ENCODE measurements around the gene MYO3A.

- no peak for TF ChIP-seq EZH2 (IDR thresholded peaks at IDR 0.05; ENCODE audit: borderline replicate concordance, insufficient read depth, low read depth, low read length, poor library complexity, severe bottlenecking)
- TF ChIP-seq, protein P1, sequence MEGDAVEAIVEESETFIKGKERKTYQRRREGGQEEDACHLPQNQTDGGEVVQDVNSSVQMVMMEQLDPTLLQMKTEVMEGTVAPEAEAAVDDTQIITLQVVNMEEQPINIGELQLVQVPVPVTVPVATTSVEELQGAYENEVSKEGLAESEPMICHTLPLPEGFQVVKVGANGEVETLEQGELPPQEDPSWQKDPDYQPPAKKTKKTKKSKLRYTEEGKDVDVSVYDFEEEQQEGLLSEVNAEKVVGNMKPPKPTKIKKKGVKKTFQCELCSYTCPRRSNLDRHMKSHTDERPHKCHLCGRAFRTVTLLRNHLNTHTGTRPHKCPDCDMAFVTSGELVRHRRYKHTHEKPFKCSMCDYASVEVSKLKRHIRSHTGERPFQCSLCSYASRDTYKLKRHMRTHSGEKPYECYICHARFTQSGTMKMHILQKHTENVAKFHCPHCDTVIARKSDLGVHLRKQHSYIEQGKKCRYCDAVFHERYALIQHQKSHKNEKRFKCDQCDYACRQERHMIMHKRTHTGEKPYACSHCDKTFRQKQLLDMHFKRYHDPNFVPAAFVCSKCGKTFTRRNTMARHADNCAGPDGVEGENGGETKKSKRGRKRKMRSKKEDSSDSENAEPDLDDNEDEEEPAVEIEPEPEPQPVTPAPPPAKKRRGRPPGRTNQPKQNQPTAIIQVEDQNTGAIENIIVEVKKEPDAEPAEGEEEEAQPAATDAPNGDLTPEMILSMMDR (IDR thresholded peaks at IDR 0.05), result no peak
Measured at GRCh38 chr10:26025523-26025922, 91.5 kb downstream of the MYO3A start.

All from B cell (primary cell).